ELR (cell line): Measurements from ENCODE around the gene MUC5AC.
"Not testable (repeated sequence)": the region's sequence is repeated elsewhere in the genome, so short reads cannot be mapped to it uniquely, and the experiment has no call there.

Experiments used
- DNase-seq: peaks from one replicate; pipeline ENCODE4 v3.0.0-alpha.2; 2015; ENCODE audit warnings: low read depth

Gene MUC5AC

GRCh38 chr11:1237128-1237580, 79.4 kb downstream of the MUC5AC start:
- DNase-seq = no peak

DNA sequence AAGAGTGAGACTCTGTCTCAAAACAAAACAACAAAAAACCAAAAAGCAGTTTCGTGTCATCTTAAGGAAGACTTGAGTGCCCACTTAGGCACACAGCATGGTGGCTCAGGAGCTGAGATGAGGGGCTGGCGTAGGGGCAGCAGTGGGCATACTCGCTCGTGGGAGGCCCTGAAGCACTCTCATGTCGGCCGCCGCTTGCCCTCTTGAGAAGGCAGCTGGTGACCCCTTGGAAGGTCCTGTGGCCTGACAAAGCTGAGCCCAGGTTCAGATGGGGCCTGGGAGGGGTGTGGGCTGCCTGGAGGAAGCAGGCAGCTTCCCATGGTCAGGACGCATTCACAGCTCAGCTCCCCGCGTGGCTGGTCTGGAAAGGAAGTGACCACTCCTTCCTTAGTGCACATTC, 80.1 kb downstream of the MUC5AC start:
- no peak for DNase-seq

DNA sequence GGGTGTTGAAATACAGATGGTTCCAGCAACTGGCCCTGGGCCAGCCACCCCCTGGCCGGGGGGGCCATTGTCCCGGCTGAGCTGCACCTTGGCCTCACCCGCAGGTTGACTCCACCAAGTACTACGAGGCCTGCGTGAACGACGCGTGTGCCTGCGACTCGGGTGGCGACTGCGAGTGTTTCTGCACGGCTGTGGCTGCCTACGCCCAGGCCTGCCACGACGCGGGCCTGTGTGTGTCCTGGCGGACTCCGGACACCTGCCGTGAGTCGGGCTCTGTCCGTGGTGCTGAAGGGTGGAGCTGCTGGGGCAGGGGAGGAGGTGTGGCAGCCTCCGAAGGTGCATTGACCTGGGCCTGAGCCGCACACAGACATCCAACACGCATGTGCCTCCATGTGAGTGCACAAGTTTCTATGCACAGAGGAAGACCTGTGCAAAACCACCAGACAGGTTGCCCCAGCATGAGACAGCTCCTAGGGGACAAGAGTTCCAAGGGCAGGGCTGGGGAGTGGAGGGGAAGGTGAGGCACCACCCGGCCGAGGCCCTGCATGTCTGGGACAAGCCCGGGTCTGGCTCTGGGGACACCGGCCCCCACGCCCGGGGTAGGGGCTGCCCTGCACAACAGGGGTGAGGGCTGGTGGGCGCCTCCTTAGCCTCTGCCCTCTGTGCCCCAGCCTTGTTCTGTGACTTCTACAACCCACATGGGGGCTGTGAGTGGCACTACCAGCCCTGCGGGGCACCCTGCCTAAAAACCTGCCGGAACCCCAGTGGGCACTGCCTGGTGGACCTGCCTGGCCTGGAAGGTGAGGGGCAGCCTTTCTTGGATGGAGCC, 81.2 kb downstream of the MUC5AC start:
- DNase-seq = no peak

DNA sequence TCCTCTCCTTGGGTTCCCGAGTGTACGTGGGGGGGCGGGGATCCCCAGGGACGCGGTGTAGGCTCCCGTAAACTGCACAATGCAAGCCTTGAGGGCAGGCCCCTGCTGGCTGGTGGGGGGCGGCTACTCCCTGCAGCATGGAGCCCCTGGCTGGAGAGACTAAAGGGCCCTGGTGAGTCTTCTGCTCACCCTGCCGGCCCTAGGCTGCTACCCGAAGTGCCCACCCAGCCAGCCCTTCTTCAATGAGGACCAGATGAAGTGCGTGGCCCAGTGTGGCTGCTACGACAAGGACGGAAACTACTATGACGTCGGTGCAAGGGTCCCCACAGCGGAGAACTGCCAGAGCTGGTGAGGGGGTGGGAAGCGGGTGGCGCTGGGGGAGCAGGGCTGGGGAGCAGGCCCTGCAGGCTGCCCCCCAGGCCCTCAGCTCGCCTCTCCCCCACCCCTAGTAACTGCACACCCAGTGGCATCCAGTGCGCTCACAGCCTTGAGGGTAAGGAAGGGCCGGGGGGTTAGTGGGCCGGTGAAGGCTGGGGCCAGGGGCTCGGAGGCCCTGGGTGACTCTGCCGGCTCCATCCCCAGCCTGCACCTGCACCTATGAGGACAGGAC, 81.9 kb downstream of the MUC5AC start:
- DNase-seq = no peak

GRCh38 chr11:1240771-1241170, 83.0 kb downstream of the MUC5AC start:
- no peak for DNase-seq

DNA sequence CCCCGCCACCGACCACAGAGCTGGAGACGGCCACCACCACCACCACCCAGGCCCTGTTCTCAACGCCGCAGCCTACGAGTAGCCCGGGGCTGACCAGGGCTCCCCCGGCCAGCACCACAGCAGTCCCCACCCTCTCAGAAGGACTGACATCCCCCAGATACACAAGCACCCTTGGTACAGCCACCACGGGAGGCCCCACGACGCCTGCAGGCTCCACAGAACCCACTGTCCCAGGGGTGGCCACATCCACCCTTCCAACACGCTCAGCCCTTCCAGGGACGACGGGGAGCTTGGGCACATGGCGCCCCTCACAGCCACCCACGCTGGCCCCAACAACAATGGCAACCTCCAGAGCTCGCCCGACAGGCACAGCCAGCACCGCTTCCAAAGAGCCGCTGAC, 84.0 kb downstream of the MUC5AC start:
- no peak for DNase-seq

- DNase-seq = no peak
Measured at GRCh38 chr11:1242289-1242688, 84.5 kb downstream of the MUC5AC start.

- DNase-seq = not testable (repeated sequence)
Measured at GRCh38 chr11:1242751-1243150, 85.0 kb downstream of the MUC5AC start.

DNA sequence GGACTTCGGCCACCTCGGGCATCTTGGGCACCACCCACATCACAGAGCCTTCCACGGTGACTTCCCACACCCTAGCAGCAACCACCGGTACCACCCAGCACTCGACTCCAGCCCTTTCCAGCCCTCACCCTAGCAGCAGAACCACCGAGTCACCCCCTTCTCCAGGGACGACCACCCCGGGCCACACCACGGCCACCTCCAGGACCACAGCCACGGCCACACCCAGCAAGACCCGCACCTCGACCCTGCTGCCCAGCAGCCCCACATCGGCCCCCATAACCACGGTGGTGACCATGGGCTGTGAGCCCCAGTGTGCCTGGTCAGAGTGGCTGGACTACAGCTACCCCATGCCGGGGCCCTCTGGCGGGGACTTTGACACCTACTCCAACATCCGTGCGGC, 85.8 kb downstream of the MUC5AC start:
- DNase-seq = not testable (repeated sequence)

DNA sequence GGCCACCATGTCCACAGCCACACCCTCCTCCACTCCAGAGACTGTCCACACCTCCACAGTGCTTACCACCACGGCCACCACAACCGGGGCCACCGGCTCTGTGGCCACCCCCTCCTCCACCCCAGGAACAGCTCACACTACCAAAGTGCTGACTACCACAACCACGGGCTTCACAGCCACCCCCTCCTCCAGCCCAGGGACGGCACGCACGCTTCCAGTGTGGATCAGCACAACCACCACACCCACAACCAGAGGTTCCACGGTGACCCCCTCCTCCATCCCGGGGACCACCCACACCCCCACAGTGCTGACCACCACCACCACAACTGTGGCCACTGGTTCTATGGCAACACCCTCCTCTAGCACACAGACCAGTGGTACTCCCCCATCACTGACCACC, 86.8 kb downstream of the MUC5AC start:
- not testable (repeated sequence) for DNase-seq

DNA sequence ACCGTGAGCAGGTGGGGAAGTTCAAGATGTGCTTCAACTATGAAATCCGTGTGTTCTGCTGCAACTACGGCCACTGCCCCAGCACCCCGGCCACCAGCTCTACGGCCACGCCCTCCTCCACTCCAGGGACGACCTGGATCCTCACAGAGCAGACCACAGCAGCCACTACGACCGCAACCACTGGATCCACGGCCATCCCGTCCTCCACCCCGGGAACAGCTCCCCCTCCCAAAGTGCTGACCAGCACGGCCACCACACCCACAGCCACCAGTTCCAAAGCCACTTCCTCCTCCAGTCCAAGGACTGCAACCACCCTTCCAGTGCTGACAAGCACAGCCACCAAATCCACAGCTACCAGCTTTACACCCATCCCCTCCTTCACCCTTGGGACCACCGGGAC, 88.0 kb downstream of the MUC5AC start:
- not testable (repeated sequence) for DNase-seq

GRCh38 chr11:1246301-1246700, 88.5 kb downstream of the MUC5AC start:
- not testable (repeated sequence) for DNase-seq

- DNase-seq = not testable (repeated sequence)
Measured at GRCh38 chr11:1247026-1247425, 89.3 kb downstream of the MUC5AC start.

GRCh38 chr11:1248951-1249350, 91.2 kb downstream of the MUC5AC start:
- DNase-seq = not testable (repeated sequence)

- not testable (repeated sequence) for DNase-seq
Measured at GRCh38 chr11:1250411-1250810, 92.7 kb downstream of the MUC5AC start.
